ENCODE measurements around the gene PRICKLE4.

Gene PRICKLE4

DNA sequence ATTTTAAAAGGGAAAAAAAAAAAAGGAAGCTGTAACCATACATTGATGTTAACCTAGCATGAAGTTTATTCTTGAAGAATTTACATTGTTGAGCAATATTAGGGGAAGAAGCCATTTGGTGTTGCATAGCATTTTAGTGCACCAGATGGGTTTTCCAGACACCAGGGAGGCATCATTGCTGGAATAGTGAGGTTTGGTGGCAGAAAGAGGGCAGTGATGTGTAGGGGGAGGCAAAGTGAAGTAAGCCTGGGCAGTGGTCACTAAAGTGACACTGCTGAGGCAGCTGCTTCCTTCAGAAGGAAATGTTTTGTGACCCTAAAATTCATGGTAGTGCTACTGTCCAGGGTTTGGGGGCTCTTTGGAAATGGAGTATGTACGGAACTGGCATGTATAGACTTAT, 9.5 kb downstream of the PRICKLE4 start:
- TF ChIP-seq EZH2 (optimal IDR thresholded peaks at IDR 0.05; ENCODE audit: low read depth, low read length): no peak
- TF ChIP-seq EZH2phosphoT487 (IDR thresholded peaks at IDR 0.05; ENCODE audit: low read length): no peak
- Histone ChIP-seq H2AFZ (ENCODE audit: low read length) (no peak overlapping the region), H3K4me2 (ENCODE audit: low read depth, low read length) (no peak overlapping the region), H3K9me3 (replicated peaks; ENCODE audit: insufficient read depth, low read length) (no peaks in the 10 kb centered on the region), H4K20me1 (ENCODE audit: insufficient read depth, low read length) (no peaks in the 10 kb centered on the region), H3K36me3 (replicated peaks; ENCODE audit: insufficient read depth, low read length) (no peaks in the 10 kb centered on the region), H3K9ac (ENCODE audit: low read length) (no peak overlapping the region), H3K27me3 (replicated peaks; ENCODE audit: insufficient read depth, low read length) (peaks cover 9% of the 10 kb centered on the region), H3F3A (ENCODE audit: insufficient read depth, low read length) (peaks cover 8% of the 10 kb centered on the region), H3K9me2 (replicated peaks; ENCODE audit: insufficient read depth, low read length) (no peaks in the 10 kb centered on the region), H3K4me3 (ENCODE audit: low read length) (no peak overlapping the region), H3K4me1 (ENCODE audit: low read length) (peaks cover 7% of the 10 kb centered on the region; the same call in 1 of the 2 replicates), H3K27ac (ENCODE audit: low read length) (no peak overlapping the region), H3K79me2 (ENCODE audit: low read length) (peaks cover 22% of the 10 kb centered on the region)
- no peak for DNase-seq

DNA sequence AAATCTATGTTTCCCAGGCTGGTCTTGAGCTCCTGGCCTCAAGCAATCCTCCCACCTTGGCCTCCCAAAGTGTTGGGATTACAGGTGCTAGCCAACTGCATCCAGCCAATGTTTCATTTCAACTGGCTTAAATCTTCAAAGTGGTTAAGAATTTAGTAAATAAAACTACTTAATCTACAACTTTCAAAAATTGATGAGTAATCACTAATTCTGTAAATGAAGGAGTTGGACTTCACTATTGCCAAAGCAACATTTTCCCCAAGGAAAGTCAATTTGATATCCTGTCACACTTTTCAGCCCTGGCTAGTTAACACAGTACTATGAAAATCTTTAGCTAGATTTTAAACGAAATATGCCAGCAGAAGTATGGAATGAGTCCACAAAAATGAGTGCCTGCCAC, 10.7 kb downstream of the PRICKLE4 start:
- no peak for TF ChIP-seq CTCF (IDR thresholded peaks at IDR 0.05; ENCODE audit: low read length)
- no peak for TF ChIP-seq EZH2 (optimal IDR thresholded peaks at IDR 0.05; ENCODE audit: low read depth, low read length)
- TF ChIP-seq EZH2phosphoT487 (IDR thresholded peaks at IDR 0.05; ENCODE audit: low read length): no peak
- DNase-seq: no peak
- H3K9me3 ChIP-seq (replicated peaks; ENCODE audit: insufficient read depth, low read length): no peaks in the 10 kb centered on the region
- no peak overlapping the region for H3K9ac ChIP-seq (ENCODE audit: low read length)
- no peak overlapping the region for H3K4me3 ChIP-seq (ENCODE audit: low read length)
- H3K27me3 ChIP-seq (replicated peaks; ENCODE audit: insufficient read depth, low read length): no peaks in the 10 kb centered on the region
- peaks cover 8% of the 10 kb centered on the region for H3F3A ChIP-seq (ENCODE audit: insufficient read depth, low read length)
- no peak overlapping the region for H2AFZ ChIP-seq (ENCODE audit: low read length)
- H3K4me1 ChIP-seq (ENCODE audit: low read length): 0 out of 2 replicates have a peak, but pooled peaks cover 3% of the 10 kb centered on the region
- no peaks in the 10 kb centered on the region for H3K9me2 ChIP-seq (replicated peaks; ENCODE audit: insufficient read depth, low read length)
- H3K27ac ChIP-seq (ENCODE audit: low read length): no peak overlapping the region
- H3K36me3 ChIP-seq (replicated peaks; ENCODE audit: insufficient read depth, low read length): no peaks in the 10 kb centered on the region
- peaks cover 22% of the 10 kb centered on the region for H3K79me2 ChIP-seq (ENCODE audit: low read length)
- H4K20me1 ChIP-seq (ENCODE audit: insufficient read depth, low read length): no peaks in the 10 kb centered on the region
- H3K4me2 ChIP-seq (ENCODE audit: low read depth, low read length): no peak overlapping the region

GRCh38 chr6:41791984-41792383, 11.4 kb downstream of the PRICKLE4 start:
- DNase-seq: no peak
- Histone ChIP-seq H3K79me2 (ENCODE audit: low read length) (peaks cover 22% of the 10 kb centered on the region), H3K4me2 (ENCODE audit: low read depth, low read length) (no peak overlapping the region), H4K20me1 (ENCODE audit: insufficient read depth, low read length) (no peaks in the 10 kb centered on the region), H3K9me3 (replicated peaks; ENCODE audit: insufficient read depth, low read length) (no peaks in the 10 kb centered on the region), H3K27me3 (replicated peaks; ENCODE audit: insufficient read depth, low read length) (no peaks in the 10 kb centered on the region), H3K4me1 (ENCODE audit: low read length) (0 out of 2 replicates have a peak, but pooled peaks cover 3% of the 10 kb centered on the region), H3K36me3 (replicated peaks; ENCODE audit: insufficient read depth, low read length) (no peaks in the 10 kb centered on the region), H3K9ac (ENCODE audit: low read length) (no peak overlapping the region), H3F3A (ENCODE audit: insufficient read depth, low read length) (peaks cover 4% of the 10 kb centered on the region), H3K4me3 (ENCODE audit: low read length) (no peak overlapping the region), H2AFZ (ENCODE audit: low read length) (no peak overlapping the region), H3K9me2 (replicated peaks; ENCODE audit: insufficient read depth, low read length) (no peaks in the 10 kb centered on the region), H3K27ac (ENCODE audit: low read length) (no peak overlapping the region)
- TF ChIP-seq EZH2 (optimal IDR thresholded peaks at IDR 0.05; ENCODE audit: low read depth, low read length): no peak
- TF ChIP-seq CTCF (IDR thresholded peaks at IDR 0.05; ENCODE audit: low read length): no peak
- no peak for TF ChIP-seq EZH2phosphoT487 (IDR thresholded peaks at IDR 0.05; ENCODE audit: low read length)

- H3F3A ChIP-seq (ENCODE audit: insufficient read depth, low read length): no peaks in the 10 kb centered on the region
- no peaks in the 10 kb centered on the region for H3K36me3 ChIP-seq (replicated peaks; ENCODE audit: insufficient read depth, low read length)
- H2AFZ ChIP-seq (ENCODE audit: low read length): no peak overlapping the region
- TF ChIP-seq CTCF (IDR thresholded peaks at IDR 0.05; ENCODE audit: low read length) (no peak), EZH2phosphoT487 (IDR thresholded peaks at IDR 0.05; ENCODE audit: low read length) (no peak), EZH2 (optimal IDR thresholded peaks at IDR 0.05; ENCODE audit: low read depth, low read length) (no peak)
- H3K4me1 ChIP-seq (ENCODE audit: low read length): no peaks in the 10 kb centered on the region
- H4K20me1 ChIP-seq (ENCODE audit: insufficient read depth, low read length): no peaks in the 10 kb centered on the region
- no peaks in the 10 kb centered on the region for H3K79me2 ChIP-seq (ENCODE audit: low read length)
- H3K9me3 ChIP-seq (replicated peaks; ENCODE audit: insufficient read depth, low read length): no peaks in the 10 kb centered on the region
- no peak overlapping the region for H3K9ac ChIP-seq (ENCODE audit: low read length)
- DNase-seq: no peak
- no peaks in the 10 kb centered on the region for H3K9me2 ChIP-seq (replicated peaks; ENCODE audit: insufficient read depth, low read length)
- no peak overlapping the region for H3K27ac ChIP-seq (ENCODE audit: low read length)
- H3K4me2 ChIP-seq (ENCODE audit: low read depth, low read length): no peak overlapping the region
- no peaks in the 10 kb centered on the region for H3K27me3 ChIP-seq (replicated peaks; ENCODE audit: insufficient read depth, low read length)
- no peak overlapping the region for H3K4me3 ChIP-seq (ENCODE audit: low read length)
Observed at GRCh38 chr6:41796474-41796873, 15.9 kb downstream of the PRICKLE4 start.
